HG03139 (cell line): Measurements from ENCODE around the gene UVRAG.

Experiments
- ATAC-seq: cut with Tn5 transposase; IDR thresholded peaks from one replicate; pipeline ENCODE4 v1.9.1; 2021; ENCODE audit not compliant: unreplicated experiment

UVRAG gene

GRCh38 chr11:76179147-76179546 is 364.1 kb downstream of the UVRAG start:
- no peak for ATAC-seq

DNA sequence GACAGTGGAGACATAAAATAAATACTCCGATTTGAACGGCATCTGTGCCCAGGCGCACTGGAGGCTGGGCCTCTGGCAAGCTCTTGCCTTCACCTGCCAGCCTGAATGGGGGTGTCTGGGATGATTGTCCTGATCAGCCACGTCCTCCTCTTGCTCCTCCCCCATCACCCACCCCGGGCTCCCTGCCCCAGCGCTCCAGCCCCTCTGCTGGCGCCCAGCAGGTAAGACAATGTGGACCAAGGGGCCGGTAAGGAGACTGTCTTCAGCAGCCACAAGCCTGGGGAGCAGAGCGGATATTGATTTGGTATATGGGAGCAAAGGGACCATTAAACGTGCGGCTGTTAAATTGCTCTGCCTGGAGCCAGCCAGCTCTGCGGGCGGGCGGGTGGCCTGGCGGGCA is 366.4 kb downstream of the UVRAG start:
- no peak for ATAC-seq

DNA sequence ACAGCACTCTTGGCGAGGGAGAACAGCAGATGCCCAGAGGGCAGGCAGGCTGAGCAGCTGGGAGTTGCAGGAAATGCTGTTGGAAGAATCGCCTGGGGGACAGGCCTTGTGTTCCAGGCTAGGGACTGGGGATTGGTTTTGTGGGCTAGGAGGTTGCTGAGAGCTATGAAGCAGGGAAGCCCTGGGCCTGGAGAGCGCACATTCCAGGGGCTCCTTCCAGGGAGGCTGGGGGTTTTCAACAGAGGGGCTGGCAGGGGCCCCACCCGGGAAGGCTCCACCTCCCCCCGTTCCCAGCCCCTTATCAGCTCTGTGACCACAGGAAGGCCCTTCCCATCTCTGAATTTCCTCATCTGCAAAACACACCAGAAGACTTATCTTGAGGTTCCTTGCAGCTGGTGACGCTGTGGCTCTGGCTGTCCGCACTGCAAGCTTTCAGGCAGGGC is 369.6 kb downstream of the UVRAG start:
- ATAC-seq, result no peak

DNA sequence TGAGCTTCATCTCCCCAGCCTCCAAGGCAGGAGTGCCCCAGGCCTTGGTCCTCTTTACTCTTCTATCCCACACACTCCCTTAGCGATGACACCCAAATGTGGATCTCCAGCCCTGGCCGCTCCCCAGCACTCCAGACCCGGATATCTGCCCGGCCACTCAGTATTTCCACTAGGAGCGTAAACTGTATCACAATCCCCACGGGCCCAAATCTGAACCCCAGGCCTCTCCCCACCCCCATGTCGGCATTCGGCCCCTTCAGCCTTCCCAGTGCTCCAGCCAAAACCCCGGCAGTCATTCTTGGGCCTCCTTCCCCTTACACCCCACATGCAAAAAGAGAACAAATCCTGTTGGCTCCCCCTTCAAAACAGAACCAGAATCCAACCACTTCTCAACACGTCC is 370.5 kb downstream of the UVRAG start:
- no peak for ATAC-seq

GRCh38 chr11:76185931-76186401 is 371.0 kb downstream of the UVRAG start:
- no peak for ATAC-seq

- no peak for ATAC-seq
These were observed 371.8 kb downstream of the UVRAG start for GRCh38 chr11:76186776-76187279.

DNA sequence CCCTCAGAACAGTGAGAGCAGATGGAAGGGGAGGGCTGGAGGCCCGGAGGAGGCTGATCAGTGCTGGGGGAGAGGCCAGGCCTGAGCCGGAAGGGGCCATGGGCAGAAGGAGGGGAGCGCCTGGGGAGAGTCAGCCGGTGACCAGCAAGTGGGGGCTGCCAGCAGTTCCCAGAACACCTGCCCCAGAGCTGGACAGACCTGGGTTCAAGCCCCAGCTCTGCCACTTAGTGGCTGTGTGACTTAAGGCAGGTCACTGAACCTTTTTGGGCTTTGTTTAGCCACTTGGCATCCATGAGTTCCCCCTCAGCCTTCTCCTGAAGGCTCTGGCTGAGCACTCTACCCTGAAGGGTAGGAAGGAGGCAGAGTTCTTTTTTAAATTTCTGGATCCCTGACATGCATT is 373.9 kb downstream of the UVRAG start:
- ATAC-seq, result no peak

GRCh38 chr11:76189682-76190081 is 374.7 kb downstream of the UVRAG start:
- ATAC-seq, result no peak

- ATAC-seq, result no peak
These were observed 375.4 kb downstream of the UVRAG start for GRCh38 chr11:76190376-76190775.
